Hematopoietic multipotent progenitor cell treated with erythropoietin and hydrocortisone succinate and interleukin-3 and kit ligand, for 17 days (in vitro differentiated cells): ENCODE data around the gene GDF15.
"Not testable (repeated sequence)": the region's sequence is repeated elsewhere in the genome, so short reads cannot be mapped to it uniquely, and the experiment has no call there.

Source experiments
- DNase-seq: peaks from one replicate; pipeline ENCODE4 v3.0.0-alpha.2; 2015; ENCODE audit warnings: low spot score

Gene GDF15, protein sequence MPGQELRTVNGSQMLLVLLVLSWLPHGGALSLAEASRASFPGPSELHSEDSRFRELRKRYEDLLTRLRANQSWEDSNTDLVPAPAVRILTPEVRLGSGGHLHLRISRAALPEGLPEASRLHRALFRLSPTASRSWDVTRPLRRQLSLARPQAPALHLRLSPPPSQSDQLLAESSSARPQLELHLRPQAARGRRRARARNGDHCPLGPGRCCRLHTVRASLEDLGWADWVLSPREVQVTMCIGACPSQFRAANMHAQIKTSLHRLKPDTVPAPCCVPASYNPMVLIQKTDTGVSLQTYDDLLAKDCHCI

DNA sequence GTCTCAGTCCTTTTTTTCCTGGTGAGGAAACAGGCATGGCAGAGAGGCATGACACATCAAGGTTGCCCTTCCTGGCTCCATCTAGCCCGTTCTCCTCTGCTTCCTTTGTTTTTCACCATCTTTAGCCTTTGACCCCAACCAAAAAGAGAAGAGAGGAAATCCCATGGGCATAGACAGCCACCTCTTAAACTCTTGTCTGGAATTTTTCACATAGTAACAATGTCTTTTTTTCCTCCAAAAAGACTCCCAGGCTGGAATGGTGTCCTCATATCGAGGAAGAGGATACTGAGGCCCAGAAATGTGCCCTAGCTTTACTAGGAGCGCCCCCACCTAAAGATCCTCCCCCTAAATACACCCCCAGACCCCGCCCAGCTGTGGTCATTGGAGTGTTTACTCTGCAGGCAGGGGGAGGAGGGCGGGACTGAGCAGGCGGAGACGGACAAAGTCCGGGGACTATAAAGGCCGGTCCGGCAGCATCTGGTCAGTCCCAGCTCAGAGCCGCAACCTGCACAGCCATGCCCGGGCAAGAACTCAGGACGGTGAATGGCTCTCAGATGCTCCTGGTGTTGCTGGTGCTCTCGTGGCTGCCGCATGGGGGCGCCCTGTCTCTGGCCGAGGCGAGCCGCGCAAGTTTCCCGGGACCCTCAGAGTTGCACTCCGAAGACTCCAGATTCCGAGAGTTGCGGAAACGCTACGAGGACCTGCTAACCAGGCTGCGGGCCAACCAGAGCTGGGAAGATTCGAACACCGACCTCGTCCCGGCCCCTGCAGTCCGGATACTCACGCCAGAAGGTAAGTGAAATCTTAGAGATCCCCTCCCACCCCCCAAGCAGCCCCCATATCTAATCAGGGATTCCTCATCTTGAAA, at the start of gene GDF15:
GDF15 (plus strand) TSS at position 484 of the 868 bp plus-strand sequence; CDS start at position 516, 32 bp downstream.
- peak; percentile 91 for DNase-seq

DNA sequence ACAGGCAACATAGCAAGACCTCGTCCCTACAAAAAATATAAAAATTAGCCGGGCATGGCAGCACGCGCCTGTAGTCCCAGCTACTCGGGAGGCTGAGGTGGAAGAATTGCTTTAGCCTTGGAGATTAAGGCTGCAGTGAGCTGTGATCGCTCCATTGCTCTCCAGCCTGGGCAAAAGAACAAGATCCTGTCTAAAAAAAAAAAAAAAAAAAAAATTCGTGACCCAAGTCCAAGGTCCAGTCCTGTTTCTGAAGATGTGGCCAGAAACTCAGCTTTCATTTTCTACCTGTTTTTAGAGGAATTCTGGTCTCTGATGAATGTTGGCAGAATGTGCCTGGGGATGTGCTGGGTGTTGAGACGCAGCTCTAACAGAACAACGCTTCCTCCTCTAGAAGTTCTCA, 47.4 kb upstream of the GDF15 start:
- DNase-seq: no peak

DNA sequence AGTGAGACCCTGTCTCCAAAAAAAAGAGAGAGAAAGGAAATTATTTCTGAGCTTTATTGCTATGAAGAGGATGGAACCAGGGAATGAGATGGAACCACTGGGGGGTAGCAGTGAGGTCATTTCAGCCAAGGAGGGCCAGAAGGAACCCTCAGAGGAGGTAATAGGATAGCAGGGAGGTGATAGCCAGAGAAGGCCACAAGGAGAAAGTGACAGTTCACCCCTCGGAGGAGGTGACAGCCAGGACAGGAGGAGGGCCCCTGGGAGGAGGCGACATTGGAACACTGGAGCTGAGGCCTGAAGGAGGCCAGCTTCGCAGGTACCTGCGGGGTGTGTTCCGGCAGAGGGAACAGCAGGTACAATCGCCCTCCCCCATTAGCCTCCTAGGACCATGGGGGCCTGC, 46.2 kb upstream of the GDF15 start:
- DNase-seq: no peak

DNA sequence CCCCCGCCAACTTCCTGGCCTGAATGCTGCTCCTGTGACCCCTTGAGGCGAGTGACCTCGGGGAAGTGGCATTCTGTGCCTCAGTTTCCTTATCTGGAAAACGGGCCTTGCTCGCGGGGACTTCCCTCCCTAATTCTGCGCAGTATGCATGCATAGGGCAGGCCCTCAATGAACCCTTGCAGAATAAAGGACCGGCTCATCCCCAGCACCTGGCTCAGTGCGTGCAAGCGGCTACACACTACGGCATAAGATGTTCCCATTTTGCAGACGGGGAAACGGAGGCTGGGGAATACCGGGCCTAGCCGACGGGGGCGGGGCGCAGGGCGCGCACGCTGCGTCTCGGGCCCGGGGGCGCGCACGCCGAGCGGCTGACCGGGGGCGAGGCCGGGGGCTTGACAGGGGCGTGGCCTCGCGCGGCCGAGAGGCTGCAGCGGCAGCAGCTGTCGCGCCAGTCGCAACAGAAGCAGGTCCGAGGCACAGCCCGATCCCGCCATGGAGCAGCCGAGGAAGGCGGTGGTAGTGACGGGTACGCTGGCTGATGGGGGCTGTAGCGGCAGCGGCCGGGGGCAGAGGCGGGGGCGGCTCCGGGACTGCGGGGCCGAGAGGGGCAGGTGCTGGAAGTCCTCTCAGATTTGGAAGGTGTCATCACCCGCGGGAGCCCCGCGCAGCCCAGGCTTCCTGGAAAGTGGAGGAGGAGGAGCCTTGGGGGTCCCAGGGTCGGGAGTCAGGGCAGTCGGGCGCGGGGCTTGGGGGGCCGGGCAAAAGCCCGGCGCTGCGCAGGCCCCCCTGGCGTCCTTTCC, 45.6 kb upstream of the GDF15 start, which contains the start of gene PGPEP1:
PGPEP1 (plus strand) TSS at position 409 of the 800 bp plus-strand sequence; CDS start at position 493, 84 bp downstream.
- peak; percentile 29 for DNase-seq

DNA sequence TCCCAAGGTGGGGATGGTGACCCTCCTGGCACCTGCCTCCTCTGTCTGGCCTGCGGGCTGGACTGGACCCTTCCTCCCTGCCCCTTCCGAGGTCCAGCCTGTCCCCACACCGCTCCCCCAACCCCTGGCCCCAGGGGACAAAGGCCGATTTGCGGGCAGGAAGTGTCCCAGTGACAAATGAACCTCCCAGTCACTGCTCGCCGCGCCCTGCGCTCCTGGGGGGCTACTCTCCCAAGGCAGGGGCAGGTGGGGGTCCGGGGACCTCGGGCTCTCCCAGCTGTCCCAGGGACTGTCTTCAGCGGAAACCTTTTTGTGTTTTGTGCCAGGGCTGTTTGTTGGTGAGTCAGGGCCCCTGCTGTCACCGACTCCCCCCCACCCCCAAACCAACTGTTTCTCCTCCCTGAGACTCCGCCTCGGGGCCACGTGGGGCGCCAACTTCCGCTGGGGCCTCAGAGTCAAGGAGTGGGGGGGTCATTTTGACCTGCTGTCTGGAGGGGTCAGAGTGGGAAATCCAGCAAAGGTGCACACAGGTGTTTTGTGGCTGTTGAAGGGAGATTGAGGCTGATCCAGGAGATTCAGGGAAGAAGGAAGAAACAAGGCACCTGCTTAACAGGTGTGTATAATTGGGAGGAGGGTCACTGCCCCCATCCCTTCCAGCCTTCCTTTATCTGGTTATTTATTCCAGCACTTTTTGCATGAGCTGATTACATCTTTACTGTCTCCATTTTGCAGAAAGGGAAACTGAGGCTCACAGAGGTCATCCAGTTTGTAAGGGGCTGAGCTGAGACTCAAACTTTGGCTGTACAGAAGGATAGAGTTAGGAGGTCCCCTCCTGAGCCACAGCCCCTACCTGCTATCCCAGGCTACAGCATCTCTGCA, 44.7 kb upstream of the GDF15 start:
- DNase-seq: no peak

DNA sequence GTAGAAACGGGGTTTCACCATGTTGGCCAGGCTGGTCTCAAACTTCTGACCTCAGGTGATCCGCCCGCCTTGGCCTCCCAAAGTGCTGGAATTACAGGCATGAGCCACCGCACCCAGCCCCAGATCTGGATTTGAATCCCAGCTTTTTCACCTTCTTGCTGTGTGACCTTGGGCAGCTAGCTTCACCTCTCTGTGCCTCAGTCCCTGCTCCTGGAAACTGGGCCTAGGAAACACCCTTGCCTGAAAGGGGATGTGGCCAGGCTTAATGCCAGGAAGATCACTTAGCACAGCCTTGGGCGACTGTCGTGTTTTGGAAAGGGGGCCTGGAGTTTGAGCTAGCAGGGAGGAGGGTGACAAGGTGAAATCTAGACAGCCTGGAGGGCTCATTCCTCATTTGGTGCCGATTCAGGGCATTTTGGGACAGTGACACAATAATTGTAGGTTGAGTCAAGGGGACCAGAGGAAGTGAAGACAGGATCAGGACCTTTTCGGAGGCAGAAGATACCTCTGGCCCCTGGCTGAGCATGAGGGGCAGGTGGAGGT, 43.8 kb upstream of the GDF15 start:
- no peak for DNase-seq

DNA sequence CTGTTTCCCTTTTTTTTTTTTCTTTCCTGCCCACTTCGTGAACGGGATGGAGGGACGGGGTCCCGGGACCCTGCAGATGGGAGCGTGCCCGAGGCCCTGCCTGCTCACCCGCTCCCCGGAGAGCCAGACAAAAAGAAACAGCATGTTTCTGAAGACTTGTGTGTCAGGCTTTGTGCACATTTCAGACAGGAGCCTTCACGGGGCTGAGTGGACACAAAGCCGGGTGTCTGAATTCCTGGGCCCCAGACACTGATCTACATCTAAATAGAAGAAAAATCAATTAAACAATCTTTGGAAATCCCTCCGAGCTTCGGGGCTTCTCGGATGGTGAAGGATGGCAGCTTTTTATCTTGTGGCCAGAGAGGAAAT, 41.4 kb upstream of the GDF15 start:
- no peak for DNase-seq

DNA sequence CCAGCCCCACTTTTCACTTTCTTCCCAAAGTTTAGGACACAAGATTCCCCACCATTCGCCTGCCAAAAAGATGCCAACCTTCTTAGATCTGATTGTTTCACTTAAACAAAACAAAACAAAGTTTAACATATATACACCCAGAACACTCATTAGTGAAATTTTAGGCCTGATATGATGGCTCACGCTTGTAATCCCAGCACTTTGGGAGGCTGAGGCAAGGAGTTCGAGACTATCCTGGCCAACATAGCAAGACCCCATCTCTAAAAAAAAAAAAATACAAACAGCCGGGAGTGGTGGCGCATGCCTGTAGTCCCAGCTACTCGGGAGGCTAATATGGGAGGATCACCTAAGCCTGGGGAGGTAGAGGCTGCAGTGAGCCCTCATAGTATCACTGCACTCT, 40.7 kb upstream of the GDF15 start:
- no peak for DNase-seq

DNA sequence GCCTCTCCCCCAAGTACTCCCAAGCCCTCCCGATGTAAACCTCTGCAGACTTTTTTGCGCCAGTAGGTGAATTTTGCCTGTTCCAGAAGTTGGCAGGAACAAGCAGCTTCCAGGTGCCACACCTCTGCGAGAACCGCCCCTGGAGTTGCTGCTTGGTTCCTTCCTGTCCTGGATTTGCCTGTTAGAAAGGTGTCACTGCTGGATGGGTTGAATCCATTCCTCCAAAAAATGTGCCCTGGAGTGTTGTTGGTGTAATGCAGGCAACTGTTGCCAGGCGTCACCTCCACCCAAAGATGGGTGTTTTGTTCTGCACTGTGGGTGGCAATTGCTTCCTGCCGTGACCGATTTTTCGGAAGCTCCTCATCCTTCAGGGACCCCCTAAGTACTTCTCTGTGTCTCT, 39.9 kb upstream of the GDF15 start:
- DNase-seq: no peak

DNA sequence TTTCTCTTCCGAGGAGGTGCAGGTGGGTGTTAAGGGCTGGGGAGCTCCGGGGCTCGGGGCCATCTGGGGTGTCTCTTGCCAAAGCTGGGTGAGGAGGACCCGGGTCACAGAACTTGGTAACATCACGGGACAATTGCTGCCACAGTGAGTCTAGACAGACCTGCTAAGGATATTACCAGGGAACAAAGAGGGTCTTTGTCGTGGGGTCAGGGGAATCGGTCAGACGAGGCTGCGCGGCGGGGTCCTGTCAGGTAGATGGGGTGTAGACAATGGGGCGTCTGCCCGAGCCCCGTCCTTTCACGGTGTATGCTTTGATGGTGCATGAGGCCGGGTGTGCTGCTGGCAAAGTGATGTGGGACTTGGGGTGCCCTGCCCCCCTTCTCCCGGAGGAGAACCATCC, 37.8 kb upstream of the GDF15 start:
- no peak for DNase-seq

DNA sequence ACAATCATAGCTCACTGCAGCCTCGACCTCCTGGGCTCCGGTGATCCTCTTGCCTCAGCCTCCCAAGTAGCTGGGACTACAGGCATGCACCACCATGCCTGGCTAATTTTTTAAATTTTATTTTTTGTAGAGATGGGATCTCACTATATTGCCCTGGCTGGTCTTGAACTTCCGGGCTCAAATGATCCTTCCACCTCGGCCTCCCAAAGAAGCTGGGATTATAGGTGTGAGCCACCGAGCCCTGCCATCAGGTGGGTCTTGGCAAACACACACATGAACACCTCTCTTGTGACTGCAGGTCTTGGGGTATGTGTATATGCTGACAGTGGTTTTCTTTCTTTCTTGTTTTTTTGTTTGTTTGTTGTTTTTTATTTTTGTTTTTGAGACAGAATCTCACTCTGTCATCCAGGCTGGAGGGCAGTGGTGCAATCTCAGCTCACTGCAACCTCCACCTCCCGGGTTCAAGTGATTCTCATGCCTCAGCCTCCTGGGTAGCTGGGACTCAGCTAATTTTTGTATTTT, 37.1 kb upstream of the GDF15 start:
- DNase-seq: not testable (repeated sequence)

DNA sequence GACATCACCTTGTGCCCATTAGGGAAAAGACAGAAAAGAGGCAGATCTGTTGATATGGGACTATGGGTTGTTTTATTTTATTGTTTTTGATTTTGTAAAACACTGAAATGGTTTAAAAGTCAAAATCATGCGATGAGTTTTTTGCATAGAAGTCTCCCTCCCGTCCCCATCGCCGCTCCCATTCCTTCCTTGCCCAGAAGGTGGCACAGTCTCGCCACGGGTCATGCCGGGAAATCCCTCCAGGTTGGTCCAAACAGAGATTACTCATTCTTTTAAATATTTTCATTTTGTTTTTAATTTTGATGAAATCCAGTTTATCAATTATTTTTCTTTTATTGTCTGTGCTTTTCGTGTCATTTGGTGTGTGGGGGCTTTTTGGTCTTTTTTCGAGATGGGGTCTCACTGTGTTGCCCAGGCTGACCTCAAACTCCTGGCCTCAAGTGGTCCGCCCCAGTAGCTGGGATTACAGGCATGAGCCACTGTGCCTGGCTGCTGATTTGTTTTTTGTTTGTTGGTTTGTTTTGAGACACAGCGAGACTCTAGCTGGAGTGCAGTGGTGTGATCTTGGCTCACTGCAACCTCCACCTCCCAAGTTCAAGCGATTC, 36.3 kb upstream of the GDF15 start:
- DNase-seq: peak; percentile 89

DNA sequence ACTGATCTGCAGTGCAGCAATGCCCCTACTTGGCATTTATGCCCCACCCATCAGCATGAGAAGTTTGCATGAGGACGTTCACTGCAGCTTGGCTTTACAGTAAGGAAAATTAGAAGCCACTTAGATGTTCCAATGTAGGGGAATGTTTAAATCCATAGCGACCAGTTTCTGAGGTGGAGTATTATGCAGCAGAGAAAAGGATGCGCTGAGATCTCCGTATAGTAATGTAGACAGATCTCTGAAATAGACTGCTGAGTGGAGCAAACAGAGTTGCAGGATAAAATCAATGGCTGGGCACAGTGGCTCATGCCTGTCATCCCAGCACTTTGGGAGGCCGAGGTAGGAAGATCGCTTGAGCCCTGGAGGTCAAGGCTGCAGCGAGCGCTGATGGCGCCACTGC, 35.5 kb upstream of the GDF15 start:
- no peak for DNase-seq

DNA sequence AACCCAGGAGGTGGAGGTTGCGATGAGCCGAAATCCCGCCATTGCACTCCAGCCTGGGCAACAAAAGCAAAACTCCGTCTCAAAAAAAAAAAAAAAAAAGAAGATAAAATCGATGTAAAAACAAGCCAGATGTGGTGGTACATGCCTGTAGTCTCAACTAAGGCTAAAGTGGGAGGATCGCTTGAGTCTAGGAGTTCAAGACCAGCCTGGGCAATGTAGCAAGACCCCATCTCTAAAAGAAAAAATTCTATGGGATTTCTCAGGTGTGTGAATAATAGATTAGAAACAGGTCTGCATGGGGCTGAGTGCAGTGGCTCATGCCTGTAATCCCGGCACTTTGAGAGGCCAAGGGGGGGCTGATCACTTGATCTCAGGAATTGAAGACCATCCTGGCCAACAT, 34.4 kb upstream of the GDF15 start:
- DNase-seq: no peak

DNA sequence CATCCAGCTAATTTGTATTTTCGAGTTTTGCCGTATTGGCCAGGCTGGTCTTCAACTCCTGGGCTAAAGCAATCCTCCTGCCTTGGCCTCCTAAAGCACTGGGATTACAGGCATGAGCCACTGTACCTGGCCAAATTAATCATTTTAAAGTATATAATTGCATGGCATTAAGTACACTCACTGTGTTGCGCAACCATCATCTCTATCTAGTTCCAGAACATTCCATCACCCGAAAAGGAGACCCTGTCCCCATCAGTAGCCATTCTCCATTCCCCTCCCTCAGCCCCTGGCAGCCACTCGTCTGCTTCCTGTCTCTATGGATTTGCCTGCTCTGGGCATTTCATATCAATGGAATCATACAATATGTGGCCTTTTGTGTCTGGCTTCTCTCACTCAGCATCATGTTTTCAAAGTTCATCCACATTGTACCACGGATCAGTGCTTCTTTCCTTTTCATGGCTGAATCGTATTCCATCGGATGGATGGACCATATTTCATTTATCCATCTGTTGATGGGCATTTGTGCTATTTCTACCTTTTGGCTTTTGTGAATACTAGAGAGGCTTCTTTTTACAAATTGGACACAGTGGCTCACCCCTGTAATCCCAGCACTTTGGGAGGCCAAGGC, 32.5 kb upstream of the GDF15 start:
- no peak for DNase-seq

DNA sequence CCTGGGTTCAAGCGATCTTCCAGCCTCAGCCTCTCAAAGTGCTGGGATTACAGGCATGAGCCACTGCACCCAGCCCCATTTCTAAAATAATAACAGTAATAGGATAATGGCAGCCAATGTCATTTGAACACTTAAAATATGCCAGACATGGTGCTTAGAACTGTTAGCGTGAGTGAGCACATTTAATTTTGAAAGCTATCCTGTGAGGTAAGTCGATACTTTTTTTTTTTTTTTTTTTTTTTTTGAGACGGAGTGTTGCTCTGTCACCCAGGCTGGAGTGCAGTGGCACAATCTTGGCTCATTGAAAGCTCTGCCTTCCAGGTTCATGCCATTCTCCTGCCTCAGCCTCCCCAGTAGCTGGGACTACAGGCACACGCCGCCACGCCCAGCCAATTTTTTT, 31.2 kb upstream of the GDF15 start:
- DNase-seq: not testable (repeated sequence)

DNA sequence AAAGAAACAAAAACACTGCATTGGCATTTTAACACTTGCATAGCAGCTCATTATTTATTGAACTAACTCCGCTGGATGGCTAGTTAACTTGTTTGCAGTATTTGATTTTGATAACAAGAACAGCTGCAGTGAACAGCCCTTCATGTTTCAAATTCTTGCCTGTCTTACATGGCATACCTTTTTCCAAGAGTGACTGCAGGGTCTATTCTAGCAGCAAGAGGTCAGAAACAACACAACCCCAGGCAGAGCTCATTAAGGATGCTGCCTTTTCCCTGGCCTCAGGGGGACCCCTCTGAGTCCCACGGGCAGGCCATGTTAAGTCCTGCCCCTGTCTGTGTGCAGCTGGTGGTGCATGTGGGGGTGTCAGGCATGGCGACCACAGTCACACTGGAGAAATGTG, 28.9 kb upstream of the GDF15 start:
- DNase-seq: no peak

DNA sequence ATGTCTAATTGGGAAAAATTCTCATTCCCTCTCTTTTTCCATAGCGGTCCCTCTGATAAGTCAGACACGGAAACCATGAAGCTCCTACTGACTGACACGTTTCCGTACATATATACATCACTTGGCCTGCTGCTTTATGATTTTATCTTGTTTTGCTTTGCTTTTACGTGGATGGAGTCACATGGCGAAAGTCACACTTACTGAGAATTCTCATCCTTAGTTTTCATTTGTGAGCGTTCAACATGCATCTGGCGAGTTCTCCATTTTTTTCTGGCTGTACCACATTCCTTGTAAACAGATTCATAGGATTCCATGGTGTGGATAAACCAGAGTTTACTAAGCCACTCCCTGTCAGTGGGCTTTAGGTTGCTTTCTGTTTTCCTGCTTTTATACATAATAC, 24.3 kb upstream of the GDF15 start:
- peak; percentile 14 for DNase-seq

DNA sequence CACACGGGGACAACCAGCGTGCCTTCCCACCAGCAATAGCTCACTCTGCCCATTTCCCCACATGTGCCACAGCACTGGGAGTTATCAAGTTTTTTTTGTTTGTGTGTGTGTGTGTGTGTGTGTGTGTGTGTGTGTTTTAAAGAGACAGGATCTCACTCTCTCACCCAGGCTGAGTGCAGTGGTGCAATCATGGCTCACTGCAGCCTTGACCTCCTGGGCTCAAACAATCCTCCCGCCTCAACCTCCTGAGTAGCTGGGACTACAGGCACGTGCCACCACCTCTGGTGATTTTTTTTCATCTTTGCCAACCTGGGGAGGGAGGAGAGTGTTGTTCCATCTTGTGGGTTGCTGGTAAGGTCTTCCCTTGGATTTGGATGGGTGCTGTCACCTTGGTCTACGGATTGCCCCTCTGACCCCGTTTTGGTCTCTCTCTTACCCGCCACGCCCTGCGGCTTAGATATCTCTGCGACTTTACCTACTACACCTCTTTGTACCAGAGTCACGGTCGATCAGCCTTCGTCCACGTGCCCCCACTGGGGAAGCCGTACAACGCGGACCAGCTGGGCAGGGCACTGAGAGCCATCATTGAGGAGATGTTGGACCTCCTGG, 22.9 kb upstream of the GDF15 start:
- DNase-seq: peak; percentile 45

DNA sequence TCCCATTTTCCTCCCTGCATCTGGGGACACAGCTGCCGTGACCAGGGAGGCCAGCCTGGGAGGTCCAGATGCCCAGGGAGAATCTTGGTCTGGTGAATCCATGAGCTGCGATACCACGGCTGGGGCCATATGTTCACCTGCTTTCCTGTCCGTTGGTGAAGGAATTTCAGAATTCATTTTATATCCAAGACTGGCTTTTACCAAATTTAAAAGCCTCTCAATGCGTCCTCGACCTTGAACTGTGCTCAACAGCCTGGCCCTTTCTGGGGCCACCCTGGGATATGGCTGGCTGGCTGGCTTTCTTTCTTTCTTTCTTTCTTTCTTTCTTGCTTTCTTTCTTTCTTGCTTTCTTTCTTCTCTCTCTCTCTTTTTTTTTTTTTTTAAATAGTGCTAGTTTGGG, 22.2 kb upstream of the GDF15 start:
- peak; percentile 44 for DNase-seq
